ENCODE results near the gene DALRD3.

- TF ChIP-seq CTCF (conservative IDR thresholded peaks at IDR 0.05) (no peak), ZFX (IDR thresholded peaks at IDR 0.05) (no peak)
These were observed 16.3 kb upstream of the DALRD3 start for GRCh38 chr3:49034650-49035049.
